Mesothelial cell of epicardium (in vitro differentiated cells): Measurements from ENCODE around the gene TBC1D22A. TPM values are rescaled to one million over a fixed set of nuclear protein-coding genes. Genes with fewer than 3 reads are reported as not detected.
A peak's percentile ranks its signal among the peaks of the same experiment; 100 is the strongest.

Experiments
- DNase-seq, 2 experiments: peaks; one replicate each; pipeline ENCODE4 v3.0.0; 2021; ENCODE audit warnings: low spot score in 2 of 2; ENCODE audit not compliant: unreplicated experiment in 2 of 2
- H3K27ac Mint-ChIP-seq: 2 replicates; pipeline ENCODE4 v1.8.0; 2021; ENCODE audit warnings: mixed read lengths
- H3K27me3 Mint-ChIP-seq: 2 replicates; pipeline ENCODE4 v1.8.0; 2021; ENCODE audit warnings: low read depth, mixed read lengths
- H3K36me3 Mint-ChIP-seq: 2 replicates; pipeline ENCODE4 v1.8.0; 2021; ENCODE audit warnings: mixed read lengths
- H3K4me1 Mint-ChIP-seq: 2 replicates; pipeline ENCODE4 v1.8.0; 2021; ENCODE audit warnings: mixed read lengths
- H3K4me3 Mint-ChIP-seq: 2 replicates; pipeline ENCODE4 v1.8.0; 2021; ENCODE audit warnings: mild to moderate bottlenecking, moderate library complexity, mixed read lengths
- H3K9me3 Mint-ChIP-seq: 2 replicates; pipeline ENCODE4 v1.8.0; 2021; ENCODE audit warnings: mixed read lengths
- total RNA-seq: library from RNA; stranded (reverse); gene quantifications from 3 replicates; pipeline ENCODE4 v1.2.1, GENCODE V29; 2021
- TF ChIP-seq, protein P1 (sequence below): fragments of 200-600 bp; sonication (generic); IDR thresholded peaks from one replicate; pipeline ENCODE4 v1.5.0; 2021; ENCODE audit warnings: antibody characterized with exemption; ENCODE audit not compliant: unreplicated experiment

Gene TBC1D22A
- total RNA-seq, 1 donor from 2014 or later: 26.6 TPM

DNA sequence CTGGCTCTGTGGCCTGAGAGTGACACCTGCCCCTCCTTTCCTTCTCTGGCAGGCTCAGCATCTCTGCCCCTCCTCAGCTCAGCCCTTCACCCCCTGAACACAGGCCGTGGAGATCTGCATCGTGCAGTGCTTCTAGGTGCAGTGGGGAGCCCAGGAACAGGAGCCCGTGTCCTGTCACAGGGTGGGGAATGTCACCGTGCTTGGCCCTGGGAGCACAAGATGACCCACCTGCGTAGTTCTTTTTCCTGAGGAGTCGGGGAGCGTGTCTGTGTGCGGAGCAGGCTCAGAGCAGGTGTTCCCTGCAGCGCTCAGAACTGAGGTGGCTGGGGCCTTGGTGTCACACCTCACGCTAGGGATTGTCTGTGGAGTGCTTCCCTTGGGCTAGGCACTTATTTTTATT, 10.6 kb downstream of the TBC1D22A start:
- Mint-ChIP-seq H3K27me3 (no peaks in the 10 kb centered on the region), H3K4me3 (no peak overlapping the region), H3K27ac (peak overlapping the region; percentile 66), H3K9me3 (no peaks in the 10 kb centered on the region), H3K4me1 (peaks cover 45% of the 10 kb centered on the region), H3K36me3 (no peaks in the 10 kb centered on the region)
- TF ChIP-seq, protein P1, sequence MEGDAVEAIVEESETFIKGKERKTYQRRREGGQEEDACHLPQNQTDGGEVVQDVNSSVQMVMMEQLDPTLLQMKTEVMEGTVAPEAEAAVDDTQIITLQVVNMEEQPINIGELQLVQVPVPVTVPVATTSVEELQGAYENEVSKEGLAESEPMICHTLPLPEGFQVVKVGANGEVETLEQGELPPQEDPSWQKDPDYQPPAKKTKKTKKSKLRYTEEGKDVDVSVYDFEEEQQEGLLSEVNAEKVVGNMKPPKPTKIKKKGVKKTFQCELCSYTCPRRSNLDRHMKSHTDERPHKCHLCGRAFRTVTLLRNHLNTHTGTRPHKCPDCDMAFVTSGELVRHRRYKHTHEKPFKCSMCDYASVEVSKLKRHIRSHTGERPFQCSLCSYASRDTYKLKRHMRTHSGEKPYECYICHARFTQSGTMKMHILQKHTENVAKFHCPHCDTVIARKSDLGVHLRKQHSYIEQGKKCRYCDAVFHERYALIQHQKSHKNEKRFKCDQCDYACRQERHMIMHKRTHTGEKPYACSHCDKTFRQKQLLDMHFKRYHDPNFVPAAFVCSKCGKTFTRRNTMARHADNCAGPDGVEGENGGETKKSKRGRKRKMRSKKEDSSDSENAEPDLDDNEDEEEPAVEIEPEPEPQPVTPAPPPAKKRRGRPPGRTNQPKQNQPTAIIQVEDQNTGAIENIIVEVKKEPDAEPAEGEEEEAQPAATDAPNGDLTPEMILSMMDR: no peak
- no peak for DNase-seq

DNA sequence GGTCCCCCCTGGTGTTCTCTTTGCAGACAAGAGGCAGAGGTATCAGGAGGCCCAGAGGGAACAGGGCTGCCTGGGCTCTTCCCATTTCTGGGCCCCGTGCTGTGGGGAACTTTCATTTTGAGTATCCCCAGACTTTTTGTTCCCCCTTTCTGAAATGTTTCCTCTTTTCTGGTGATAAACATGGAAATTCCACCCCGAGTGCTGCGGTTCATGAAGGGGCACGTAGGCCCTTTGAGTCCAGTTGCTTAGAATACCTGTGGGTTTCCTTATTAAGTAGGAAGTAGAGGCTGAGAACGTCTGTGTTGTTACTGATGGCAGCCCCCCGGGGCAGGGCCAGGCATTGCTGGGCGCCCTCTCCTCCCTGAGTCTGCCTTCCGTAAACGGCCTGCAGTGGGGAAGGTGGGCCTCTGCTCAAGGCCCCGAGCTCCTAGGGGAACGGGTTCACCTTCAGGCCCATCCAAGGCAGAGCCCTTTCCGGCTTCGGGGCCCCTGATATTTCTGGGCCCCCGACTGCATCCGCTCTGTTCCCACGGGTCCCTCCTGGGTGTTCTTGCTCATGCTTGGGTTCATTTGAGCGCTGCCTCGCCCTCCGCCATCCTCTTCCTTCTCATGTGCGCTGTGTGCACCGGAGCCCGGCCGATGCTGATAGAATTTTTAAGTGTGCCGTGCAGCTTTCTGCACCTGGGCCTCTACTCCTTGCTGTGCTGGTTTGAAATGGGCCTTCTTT, 12.0 kb downstream of the TBC1D22A start:
- no peak for DNase-seq
- Mint-ChIP-seq H3K27ac (peak overlapping the region; percentile 88), H3K9me3 (no peaks in the 10 kb centered on the region), H3K36me3 (no peaks in the 10 kb centered on the region), H3K4me3 (peak overlapping the region; percentile 38), H3K27me3 (no peaks in the 10 kb centered on the region), H3K4me1 (peaks cover 46% of the 10 kb centered on the region)
- TF ChIP-seq, protein P1: no peak

DNA sequence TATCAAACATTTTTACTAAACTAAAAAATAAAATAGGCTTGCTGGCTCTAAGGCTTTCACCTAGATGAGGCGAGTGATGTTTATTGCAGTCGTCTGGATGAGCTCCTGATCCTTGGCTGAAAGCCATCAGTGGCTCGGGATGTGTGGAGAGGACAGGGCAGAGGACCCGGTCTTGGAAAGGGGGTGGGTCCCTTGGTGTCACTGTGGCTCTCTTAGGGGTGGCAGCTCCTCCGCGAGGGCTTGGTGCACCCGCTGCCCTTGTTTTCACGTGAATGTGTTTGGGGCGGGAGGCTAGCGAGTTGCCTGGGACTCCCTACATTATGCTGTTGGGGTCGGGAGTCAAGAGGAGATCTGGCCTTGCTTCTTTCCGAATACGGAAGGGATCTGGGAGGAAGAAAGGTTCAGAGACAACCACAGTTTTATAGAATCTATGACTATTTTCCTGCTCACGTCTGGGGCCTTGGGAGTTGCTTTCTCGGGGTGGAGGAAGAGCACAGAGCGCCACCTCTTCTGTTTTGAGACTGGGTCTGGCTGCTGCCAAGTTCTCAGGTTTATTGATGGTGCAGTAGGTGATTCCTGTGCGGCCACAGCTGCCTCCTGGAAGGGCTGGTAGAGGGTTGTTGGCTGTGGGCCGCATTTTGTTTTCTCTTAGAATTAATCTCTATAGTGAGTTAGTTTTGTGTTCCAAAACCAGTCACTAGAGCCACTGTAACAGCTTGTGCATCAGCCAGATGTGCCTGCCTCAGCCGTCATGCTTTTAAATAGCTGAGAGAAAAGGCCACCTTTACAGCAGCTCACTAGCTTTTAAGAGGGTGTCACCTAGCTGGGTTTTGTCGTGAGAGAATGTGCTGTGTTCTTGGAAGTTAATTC, 12.8 kb downstream of the TBC1D22A start:
- Mint-ChIP-seq H3K4me3 (peak overlapping the region; percentile 36), H3K27ac (peak overlapping the region; percentile 88), H3K36me3 (no peaks in the 10 kb centered on the region), H3K27me3 (no peaks in the 10 kb centered on the region), H3K4me1 (peaks cover 46% of the 10 kb centered on the region), H3K9me3 (no peaks in the 10 kb centered on the region)
- DNase-seq: no peak
- TF ChIP-seq, protein P1: no peak

DNA sequence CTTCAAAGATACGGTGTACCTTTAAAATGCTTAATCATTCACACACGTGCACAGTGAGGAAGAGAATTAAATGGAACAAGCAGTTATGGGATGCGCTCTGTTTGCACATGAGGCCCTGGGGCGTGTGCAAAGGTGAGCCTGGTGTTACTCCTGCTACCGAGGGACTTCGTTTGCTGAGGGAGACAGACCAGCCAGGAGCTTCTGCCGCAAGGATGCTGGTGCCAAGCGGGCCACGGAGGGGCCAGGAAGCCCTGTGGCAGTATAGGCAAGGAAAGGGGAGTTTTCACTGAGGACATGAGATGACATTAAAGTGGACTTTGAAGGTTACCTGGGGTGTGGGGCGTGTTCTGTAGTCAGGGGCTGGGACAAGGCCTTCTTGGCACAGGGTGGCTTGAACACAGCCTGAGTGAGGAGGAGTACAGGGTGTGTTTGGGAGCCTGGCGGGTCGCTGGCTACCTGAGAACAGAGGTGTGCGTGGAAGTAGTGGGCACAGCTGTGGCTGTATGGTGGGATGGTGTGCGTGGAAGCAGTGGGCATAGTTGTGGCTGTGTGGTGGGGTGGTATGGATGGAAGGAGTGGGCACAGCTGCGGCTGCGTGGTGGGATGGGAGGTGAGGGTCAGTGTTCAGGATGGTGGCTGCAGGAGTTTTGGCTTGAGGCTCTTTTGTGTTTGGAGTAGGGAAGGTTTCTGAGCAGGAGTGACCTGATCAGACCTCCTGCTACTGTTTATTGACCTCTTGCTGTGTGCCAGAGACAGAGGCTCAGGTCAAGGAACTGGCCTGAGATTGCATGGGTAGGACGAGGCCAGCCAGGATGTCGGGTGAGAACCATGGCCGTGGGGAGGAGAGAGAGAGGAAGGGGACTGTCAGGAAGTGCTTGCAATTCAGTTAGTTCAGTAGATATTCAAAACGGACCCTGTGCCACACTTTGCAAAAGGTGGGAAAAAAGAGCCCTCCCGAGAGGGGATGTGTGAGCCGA, 13.7 kb downstream of the TBC1D22A start:
- peak overlapping the region; percentile 3 for H3K4me3 Mint-ChIP-seq
- TF ChIP-seq, protein P1: no peak

DNA sequence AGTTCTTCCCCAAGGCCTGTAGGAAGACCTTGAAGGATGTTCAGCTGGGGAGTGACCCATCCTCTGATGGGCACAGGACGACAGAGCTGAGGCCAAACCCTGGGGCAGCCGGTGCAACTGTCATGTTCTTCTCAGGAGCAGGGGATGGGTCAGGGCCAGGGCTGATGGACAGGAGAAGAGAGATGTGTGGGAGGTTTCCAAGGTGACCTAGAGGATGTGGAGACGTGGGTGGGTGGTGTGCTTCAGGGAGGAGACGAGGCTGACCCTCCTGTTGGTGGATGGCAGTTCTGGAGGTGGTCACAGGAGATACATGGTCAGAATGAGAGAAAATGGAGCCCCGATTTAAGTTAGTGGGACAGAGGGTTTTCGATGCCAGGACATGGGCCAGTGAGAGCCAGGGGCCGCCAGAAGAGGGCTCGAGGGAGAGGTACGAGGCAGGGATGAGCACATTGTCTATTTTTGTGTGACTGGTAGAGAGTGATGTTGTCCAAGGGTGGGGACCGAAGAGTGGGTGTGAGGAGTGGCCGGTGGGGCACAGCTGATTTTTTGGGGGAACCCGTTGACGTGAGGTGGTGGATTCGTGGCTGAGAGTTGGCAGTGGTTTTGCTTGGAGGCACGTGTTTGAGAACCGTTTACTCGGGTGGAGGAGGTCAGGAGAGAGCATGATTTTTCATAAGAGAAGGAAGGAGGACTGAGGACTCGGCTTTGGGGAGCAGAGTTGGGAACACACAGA, 14.6 kb downstream of the TBC1D22A start:
- Mint-ChIP-seq H3K4me3 (no peak overlapping the region), H3K4me1 (peaks cover 46% of the 10 kb centered on the region), H3K27ac (peak overlapping the region; percentile 84), H3K9me3 (no peaks in the 10 kb centered on the region), H3K27me3 (no peaks in the 10 kb centered on the region), H3K36me3 (no peaks in the 10 kb centered on the region)
- DNase-seq: no peak
- TF ChIP-seq, protein P1: no peak

More for the DNA sequence above, 13.7 kb downstream of the TBC1D22A start:
- Mint-ChIP-seq H3K36me3 (no peaks in the 10 kb centered on the region), H3K27ac (peak overlapping the region; percentile 88), H3K9me3 (no peaks in the 10 kb centered on the region), H3K4me1 (peaks cover 46% of the 10 kb centered on the region), H3K27me3 (no peaks in the 10 kb centered on the region)
- no peak for DNase-seq
